Neural progenitor cell (in vitro differentiated cells): Measurements from ENCODE around the gene ALOX15.

Source experiments
- CTCF ChIP-seq: fragments of 200-600 bp; sonication (generic); IDR thresholded peaks from 2 replicates; pipeline ENCODE4 v1.5.1; 2017; ENCODE audit warnings: antibody characterized with exemption, mild to moderate bottlenecking
- EZH2 ChIP-seq: fragments of 200-600 bp; sonication (generic); IDR thresholded peaks from 2 replicates; pipeline ENCODE4 v1.6.1; 2017; ENCODE audit warnings: antibody characterized with exemption, mild to moderate bottlenecking, moderate library complexity

- no peak for TF ChIP-seq CTCF
- no peak for TF ChIP-seq EZH2
Measured at GRCh38 chr17:4664230-4664629, 22.8 kb upstream of the ALOX15 start.
